HG03159 (cell line): ENCODE results near the gene BCAR3.

Experiments
- ATAC-seq: cut with Tn5 transposase; IDR thresholded peaks from one replicate; pipeline ENCODE4 v1.9.1; 2021; ENCODE audit warnings: mild to moderate bottlenecking, moderate library complexity; ENCODE audit not compliant: unreplicated experiment

The BCAR3 gene

DNA sequence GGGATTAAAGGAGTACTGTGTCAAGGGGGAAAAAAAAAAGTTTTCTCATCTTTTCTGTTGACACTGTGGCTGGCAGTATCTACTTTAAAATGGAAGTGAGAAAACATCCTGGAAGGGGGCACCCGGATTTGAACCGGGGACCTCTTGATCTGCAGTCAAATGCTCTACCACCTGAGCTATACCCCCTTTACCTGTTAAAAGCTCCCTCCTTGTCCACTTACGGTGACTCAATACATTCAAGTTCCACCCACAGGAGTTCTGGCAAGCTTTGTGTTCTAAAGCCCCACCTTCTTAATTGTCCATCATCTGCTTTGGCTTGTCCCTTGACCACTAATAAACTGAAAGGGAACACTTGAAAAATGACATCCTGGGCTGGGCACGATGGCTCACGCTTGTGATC, 165.5 kb downstream of the BCAR3 start:
- ATAC-seq, result no peak
